SK-N-MC (cell line): ENCODE measurements around the gene MTCH2.
A peak's percentile ranks its signal among the peaks of the same experiment; 100 is the strongest.

Experiments
- DNase-seq: peaks from one replicate; pipeline ENCODE4 v3.0.0-alpha.2; 2011; ENCODE audit warnings: low read depth, low spot score
- H3K27ac ChIP-seq: fragments of 200-600 bp; sonication (generic); 2 replicates; pipeline ENCODE4 v1.5.1; 2016; ENCODE audit warnings: mixed run types
- H3K36me3 ChIP-seq: fragments of 200-600 bp; sonication (generic); 2 replicates; pipeline ENCODE4 v1.6.1; 2017; ENCODE audit warnings: antibody characterized with exemption, low read length, mixed read lengths; ENCODE audit not compliant: insufficient read depth
- H3K4me3 ChIP-seq: fragments of 200-600 bp; sonication (generic); 2 replicates; pipeline ENCODE4 v1.5.1; 2016
- H3K9ac ChIP-seq: fragments of 200-600 bp; sonication (generic); 2 replicates; pipeline ENCODE4 v1.8.0; 2017; ENCODE audit warnings: mixed run types, mixed read lengths; ENCODE audit not compliant: insufficient read length
- H3K9me3 ChIP-seq: fragments of 200-600 bp; sonication (generic); 2 replicates; pipeline ENCODE4 v1.6.1; 2017; ENCODE audit warnings: low read depth, mild to moderate bottlenecking, antibody characterized with exemption, low read length, moderate library complexity, mixed read lengths
- EZH2 ChIP-seq: fragments of 200-600 bp; sonication (generic); IDR thresholded peaks from one replicate; pipeline ENCODE4 v1.6.1; 2017; ENCODE audit warnings: antibody characterized with exemption
- FOXP2 ChIP-seq: optimal IDR thresholded peaks from 2 replicates; pipeline ENCODE3; 2011; ENCODE audit warnings: mild to moderate bottlenecking, moderate library complexity; ENCODE audit not compliant: insufficient read depth; ENCODE audit errors: extremely low read length, control extremely low read depth
- POLR2AphosphoS5 ChIP-seq: IDR thresholded peaks from 2 replicates; pipeline ENCODE4 v1.6.1; 2012; ENCODE audit warnings: mild to moderate bottlenecking, low read depth, low read length, borderline replicate concordance

MTCH2 gene

DNA sequence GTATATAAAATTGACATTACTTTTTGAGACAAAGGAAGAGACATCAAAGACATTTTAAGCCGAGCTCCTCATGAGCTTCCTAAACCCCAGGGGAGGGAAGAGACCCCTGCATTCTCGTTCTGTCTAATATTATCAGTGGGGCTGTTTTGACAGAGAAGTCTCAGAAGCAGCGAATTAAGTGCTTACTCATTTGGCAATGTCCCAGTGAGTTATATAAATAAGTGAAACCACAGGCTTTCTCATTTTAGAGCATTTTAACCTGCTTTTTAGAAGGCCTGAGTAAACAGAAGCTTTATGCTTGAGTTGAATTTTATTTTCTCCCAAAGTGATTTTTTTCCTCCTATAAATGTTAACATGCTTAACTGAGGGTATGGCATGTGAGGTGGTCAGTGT lies 24.9 kb downstream of the MTCH2 start:
- DNase-seq: no peak
- TF ChIP-seq FOXP2 (no peak), POLR2AphosphoS5 (no peak), EZH2 (no peak)
- Histone ChIP-seq H3K9me3 (no peaks in the 10 kb centered on the region), H3K27ac (peak overlapping the region; percentile 19; the same call in 1 of the 2 replicates), H3K4me3 (no peak overlapping the region), H3K36me3 (peaks cover 44% of the 10 kb centered on the region), H3K9ac (no peak overlapping the region)

DNA sequence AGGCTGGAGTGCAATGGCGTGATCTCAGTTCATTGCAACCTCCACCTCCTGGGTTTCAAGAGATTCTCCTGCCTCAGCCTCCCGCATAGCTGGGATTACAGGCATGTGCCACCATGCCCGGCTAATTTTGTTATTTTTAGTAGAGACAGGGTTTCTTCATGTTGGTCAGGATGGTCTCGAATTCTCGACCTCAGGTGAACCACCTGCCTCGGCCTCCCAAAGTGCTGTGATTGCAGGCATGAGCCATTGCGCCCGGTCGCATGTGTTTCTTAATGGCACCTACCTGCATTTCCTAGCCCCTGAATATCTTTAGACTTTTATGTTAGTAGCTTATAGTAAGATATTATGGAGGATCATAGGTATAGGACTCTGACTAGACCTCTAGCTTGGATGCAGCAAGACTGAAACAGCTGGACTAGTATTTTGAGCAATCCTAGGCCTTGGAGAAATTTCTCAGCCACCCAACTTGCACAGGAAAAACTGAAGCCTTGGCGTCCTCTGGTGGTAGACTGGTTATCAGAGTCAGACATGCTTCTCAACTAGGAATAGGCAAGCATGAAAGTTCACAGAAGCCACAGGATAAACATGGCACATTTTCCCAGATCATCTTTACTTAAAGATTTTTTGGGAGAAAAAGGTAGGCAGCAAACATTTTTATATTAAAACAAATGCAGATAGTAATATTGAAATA lies 25.5 kb downstream of the MTCH2 start:
- H3K9me3 ChIP-seq: no peaks in the 10 kb centered on the region
- no peak overlapping the region for H3K9ac ChIP-seq
- no peak overlapping the region for H3K27ac ChIP-seq
- no peak for DNase-seq
- H3K4me3 ChIP-seq: no peak overlapping the region
- peaks cover 39% of the 10 kb centered on the region for H3K36me3 ChIP-seq
- TF ChIP-seq POLR2AphosphoS5: no peak
- no peak for TF ChIP-seq EZH2
- no peak for TF ChIP-seq FOXP2

DNA sequence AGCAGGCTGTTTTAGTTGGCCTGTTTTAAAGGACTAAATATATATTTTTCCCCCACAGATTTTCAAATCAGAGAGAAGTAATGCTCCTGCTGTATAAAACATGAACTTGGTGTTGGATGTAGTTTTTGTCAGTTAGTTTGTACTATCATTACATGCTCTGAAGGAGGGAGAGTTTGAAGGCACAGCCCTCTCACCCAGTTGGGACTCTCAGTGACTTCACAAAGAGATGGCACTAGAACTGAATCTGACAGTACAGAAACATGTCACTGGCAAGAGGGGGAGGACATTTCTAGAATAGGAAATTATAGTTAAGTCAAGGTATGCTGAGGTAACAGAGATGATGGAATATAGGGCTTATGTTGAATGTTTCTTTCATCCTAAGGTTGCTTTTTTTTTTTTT lies 27.1 kb downstream of the MTCH2 start:
- Histone ChIP-seq H3K9me3 (no peaks in the 10 kb centered on the region), H3K9ac (no peak overlapping the region), H3K36me3 (peaks cover 25% of the 10 kb centered on the region)

DNA sequence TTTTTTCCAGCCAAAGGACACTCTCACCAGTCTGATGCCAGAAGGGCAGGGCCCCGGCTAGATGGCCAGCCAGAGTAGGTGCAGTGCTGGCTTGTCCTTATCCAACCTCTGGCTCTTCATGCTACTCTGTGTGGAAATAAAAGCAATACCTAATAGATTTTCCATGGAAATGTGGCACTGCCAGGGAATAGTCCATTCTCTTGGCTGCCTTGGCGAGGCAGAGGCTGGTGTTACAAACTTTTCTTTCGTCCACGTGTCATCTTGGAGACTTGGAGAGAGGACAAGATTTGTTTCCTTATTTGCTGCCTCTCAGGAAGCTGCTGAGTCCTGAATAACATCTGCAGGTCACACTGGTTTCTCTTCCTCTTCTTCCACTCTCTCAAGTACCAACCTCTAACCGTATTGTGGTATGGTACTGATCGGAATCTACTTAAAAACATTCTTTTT lies 31.0 kb downstream of the MTCH2 start:
- Histone ChIP-seq H3K36me3 (no peaks in the 10 kb centered on the region; the same call in 1 of the 2 replicates), H3K9me3 (no peaks in the 10 kb centered on the region), H3K4me3 (no peak overlapping the region), H3K9ac (no peak overlapping the region), H3K27ac (no peak overlapping the region)
- no peak for TF ChIP-seq FOXP2
- DNase-seq: no peak

More for the DNA sequence above, 27.1 kb downstream of the MTCH2 start:
- no peak for TF ChIP-seq EZH2
- TF ChIP-seq POLR2AphosphoS5: no peak
- H3K4me3 ChIP-seq: no peak overlapping the region
- no peak for DNase-seq
- H3K27ac ChIP-seq: no peak overlapping the region

DNA sequence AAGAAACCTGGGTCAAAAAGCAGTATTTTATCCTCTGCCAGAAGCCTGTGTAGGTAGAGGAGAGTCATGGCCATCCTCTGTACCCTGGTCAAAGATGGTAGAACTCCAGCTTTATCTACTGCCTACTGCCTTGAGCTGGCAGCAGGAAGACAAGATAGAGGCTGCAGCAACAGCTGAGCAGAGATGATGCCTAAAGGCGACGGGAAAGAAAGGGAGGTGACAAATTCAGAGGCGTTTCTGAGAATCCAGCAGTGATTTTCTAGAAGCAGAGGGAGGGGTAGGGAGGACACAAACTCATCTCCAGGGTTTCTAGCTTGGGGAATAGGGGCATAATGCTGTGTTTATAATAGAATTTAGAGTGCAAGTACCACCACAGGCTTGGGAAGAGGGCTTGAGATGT lies 32.7 kb downstream of the MTCH2 start:
- Histone ChIP-seq H3K9ac (no peak overlapping the region), H3K9me3 (no peaks in the 10 kb centered on the region), H3K4me3 (no peak overlapping the region), H3K36me3 (no peaks in the 10 kb centered on the region), H3K27ac (no peak overlapping the region)
- TF ChIP-seq POLR2AphosphoS5 (no peak), EZH2 (no peak), FOXP2 (no peak)
- DNase-seq: no peak

DNA sequence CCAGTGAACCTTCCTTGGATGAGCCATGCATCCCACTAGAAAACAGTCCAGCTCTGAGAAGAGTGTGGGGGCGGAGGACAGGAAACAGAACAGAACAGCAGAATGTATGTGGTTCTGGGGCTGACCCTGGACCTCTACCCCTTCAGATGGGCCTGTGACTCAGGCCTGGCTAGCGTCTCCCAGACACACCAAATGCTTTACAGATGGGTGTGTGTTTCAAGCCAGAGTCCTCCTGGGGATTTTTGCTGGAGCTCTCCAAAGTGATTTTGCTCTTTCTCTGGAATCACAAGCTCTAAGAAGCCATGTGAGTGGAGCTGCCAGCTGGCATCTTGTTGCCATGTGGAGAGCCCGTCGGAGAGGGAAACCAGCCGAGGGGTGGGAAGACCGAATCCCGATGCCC lies 35.0 kb downstream of the MTCH2 start:
- no peaks in the 10 kb centered on the region for H3K36me3 ChIP-seq
- H3K4me3 ChIP-seq: no peak overlapping the region
- DNase-seq: no peak

DNA sequence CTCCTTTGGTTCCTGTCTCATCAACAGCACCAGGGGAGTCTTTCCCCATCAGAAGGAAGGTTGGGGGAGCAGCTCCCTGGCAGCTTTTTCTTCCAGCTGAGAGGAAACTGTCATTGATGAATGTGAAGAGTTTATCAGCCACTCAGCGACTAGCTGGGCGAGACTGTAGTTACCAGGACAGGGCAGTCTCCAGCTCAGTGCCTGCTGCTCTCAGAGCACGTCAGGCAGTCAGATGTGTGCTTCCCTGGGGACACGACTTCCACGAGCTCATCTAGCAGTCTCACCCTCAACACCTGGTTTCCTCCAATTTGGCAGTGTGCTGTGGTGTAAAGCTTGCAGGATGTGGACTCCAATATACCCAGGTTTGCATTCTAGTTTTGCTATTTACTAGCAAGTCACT lies 35.6 kb downstream of the MTCH2 start:
- DNase-seq: no peak
- TF ChIP-seq POLR2AphosphoS5: no peak
- no peak for TF ChIP-seq FOXP2
- TF ChIP-seq EZH2: no peak
- no peak overlapping the region for H3K4me3 ChIP-seq
- H3K9me3 ChIP-seq: no peaks in the 10 kb centered on the region
- no peak overlapping the region for H3K27ac ChIP-seq
- H3K36me3 ChIP-seq: no peaks in the 10 kb centered on the region
- H3K9ac ChIP-seq: no peak overlapping the region

More for the DNA sequence above, 35.0 kb downstream of the MTCH2 start:
- H3K9me3 ChIP-seq: no peaks in the 10 kb centered on the region
- H3K27ac ChIP-seq: no peak overlapping the region
- no peak for TF ChIP-seq POLR2AphosphoS5
- TF ChIP-seq EZH2: no peak
- no peak for TF ChIP-seq FOXP2
- no peak overlapping the region for H3K9ac ChIP-seq

DNA sequence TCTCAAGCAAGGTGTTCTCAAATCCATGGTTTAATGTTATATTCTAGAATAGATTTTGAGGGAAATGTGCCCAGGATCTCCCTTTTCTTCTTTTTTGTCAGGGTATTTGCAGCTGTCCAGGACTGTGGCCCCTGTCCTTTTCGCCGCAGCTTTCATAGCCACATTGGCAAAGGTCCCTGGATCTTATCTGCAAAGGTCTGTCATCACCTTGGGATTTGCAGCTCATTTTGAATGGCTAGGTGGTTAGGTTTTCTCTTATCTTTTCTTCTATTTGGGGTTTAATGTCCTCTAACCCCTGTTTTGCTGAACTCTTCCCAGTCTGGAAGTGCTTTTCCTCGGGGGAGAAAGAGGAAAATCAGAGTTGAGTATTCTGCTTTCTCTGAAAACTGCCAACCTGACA lies 36.4 kb downstream of the MTCH2 start:
- no peak overlapping the region for H3K27ac ChIP-seq
- TF ChIP-seq FOXP2 (no peak), POLR2AphosphoS5 (no peak), EZH2 (no peak)
- no peaks in the 10 kb centered on the region for H3K9me3 ChIP-seq
- H3K9ac ChIP-seq: no peak overlapping the region
- H3K4me3 ChIP-seq: no peak overlapping the region
- DNase-seq: no peak
- no peaks in the 10 kb centered on the region for H3K36me3 ChIP-seq

DNA sequence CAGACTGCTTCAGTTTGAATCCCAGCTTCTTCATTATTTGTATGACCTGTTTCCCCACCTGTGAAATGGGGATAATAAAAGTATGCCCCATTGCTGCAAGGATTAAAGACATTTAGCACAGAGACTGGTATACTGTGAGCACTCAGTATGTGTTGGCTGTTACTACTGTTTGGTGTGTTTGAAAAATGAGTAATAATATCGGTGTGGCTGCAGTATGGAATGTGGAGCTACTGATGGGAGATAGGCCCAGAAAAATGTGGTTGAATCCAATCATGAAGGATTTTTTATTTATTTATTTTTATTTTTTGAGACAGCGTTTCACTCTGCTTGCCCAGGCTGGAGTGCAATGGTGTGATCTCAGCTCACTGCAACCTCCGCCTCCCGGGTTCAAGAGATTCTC lies 39.1 kb downstream of the MTCH2 start:
- TF ChIP-seq EZH2 (no peak), FOXP2 (no peak), POLR2AphosphoS5 (no peak)
- Histone ChIP-seq H3K9ac (no peak overlapping the region), H3K27ac (no peak overlapping the region), H3K9me3 (no peaks in the 10 kb centered on the region), H3K4me3 (no peak overlapping the region), H3K36me3 (no peaks in the 10 kb centered on the region)
- no peak for DNase-seq
